Peyer's patch (tissue), 4 donors: Measurements from ENCODE around the gene TEK.

Experiments
- CTCF ChIP-seq, 6 experiments: fragments of 450-650 bp in 4 of 6; fragments of 200-600 bp in 2 of 6; sonication (generic) in 1 of 6; IDR thresholded peaks; one replicate each; pipeline ENCODE4 v1.5.1; 2017 to 2019; ENCODE audit warnings: antibody characterized with exemption in 6 of 6, mild to moderate bottlenecking in 3 of 6, moderate library complexity in 1 of 6
- POLR2A ChIP-seq, 2 donors: fragments of 450-650 bp; IDR thresholded peaks; one replicate each; pipeline ENCODE4 v1.5.1; 2017; ENCODE audit warnings: antibody characterized with exemption in 2 of 2, mild to moderate bottlenecking in 2 of 2, moderate library complexity in 2 of 2

GRCh38 chr9:27118916-27119315 is 9.9 kb downstream of the TEK start:
- TF ChIP-seq POLR2A (IDR thresholded peaks at IDR 0.05) (no peak), CTCF (IDR thresholded peaks at IDR 0.05) (no peak)
